PC-3 (cell line): ENCODE measurements around the gene REEP6.

ENCODE experiments used
- CTCF ChIP-seq: fragments of 300-600 bp; sonication (generic); conservative IDR thresholded peaks from 2 replicates; pipeline ENCODE4 v1.5.1; 2017; ENCODE audit warnings: antibody characterized with exemption, low read depth, mild to moderate bottlenecking, low read length
- EZH2 ChIP-seq: fragments of 300-600 bp; sonication (generic); IDR thresholded peaks from one replicate; pipeline ENCODE4 v1.6.1; 2017; ENCODE audit warnings: antibody characterized with exemption, mild to moderate bottlenecking, low read length; ENCODE audit not compliant: unreplicated experiment
- EZH2phosphoT487 ChIP-seq: fragments of 300-600 bp; sonication (generic); IDR thresholded peaks from 2 replicates; pipeline ENCODE4 v1.6.1; 2018; ENCODE audit warnings: mild to moderate bottlenecking, antibody characterized with exemption, low read length, borderline replicate concordance

- no peak for TF ChIP-seq CTCF
- no peak for TF ChIP-seq EZH2
- TF ChIP-seq EZH2phosphoT487 = no peak
Measured at GRCh38 chr19:1514295-1514661, 23.3 kb downstream of the REEP6 start.
